ENCODE measurements around the gene CCL1. TPM values are rescaled to one million over a fixed set of nuclear protein-coding genes. Genes with fewer than 3 reads are reported as not detected.

CCL1 gene
- total and polyA plus RNA-seq, 2 donors = not detected

DNA sequence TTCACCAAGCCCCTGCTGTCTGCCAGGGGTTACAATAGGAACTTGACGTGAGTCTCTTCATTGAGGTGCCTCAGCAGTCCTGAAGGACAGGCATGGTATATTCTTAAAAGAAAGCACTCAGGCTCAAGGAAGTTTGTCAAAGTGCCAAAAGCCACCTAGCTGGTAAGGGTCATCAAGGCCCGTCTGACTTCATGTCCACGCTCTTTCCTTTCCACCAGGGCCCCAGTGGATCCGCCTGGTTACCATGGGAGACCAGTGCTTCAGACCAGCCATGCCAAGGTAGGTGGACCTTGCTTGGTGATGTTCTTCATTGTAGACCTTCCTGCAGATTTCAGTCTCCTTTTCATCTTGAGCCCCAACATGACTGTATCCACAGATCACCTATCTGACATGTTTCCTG, 27.6 kb upstream of the CCL1 start:
- no peak overlapping the region for H3K27ac ChIP-seq (ENCODE audit: low read depth)
- WGBS = 85% methylated on average over 4 of the region's 4 CpGs
- H3K36me3 ChIP-seq (ENCODE audit: insufficient read depth) = no peaks in the 10 kb centered on the region
- H3K4me1 ChIP-seq (ENCODE audit: insufficient read depth) = no peaks in the 10 kb centered on the region
- H3K4me3 ChIP-seq (ENCODE audit: low read depth, low read length) = no peak overlapping the region
- no peak for DNase-seq (ENCODE audit: extremely low spot score)

DNA sequence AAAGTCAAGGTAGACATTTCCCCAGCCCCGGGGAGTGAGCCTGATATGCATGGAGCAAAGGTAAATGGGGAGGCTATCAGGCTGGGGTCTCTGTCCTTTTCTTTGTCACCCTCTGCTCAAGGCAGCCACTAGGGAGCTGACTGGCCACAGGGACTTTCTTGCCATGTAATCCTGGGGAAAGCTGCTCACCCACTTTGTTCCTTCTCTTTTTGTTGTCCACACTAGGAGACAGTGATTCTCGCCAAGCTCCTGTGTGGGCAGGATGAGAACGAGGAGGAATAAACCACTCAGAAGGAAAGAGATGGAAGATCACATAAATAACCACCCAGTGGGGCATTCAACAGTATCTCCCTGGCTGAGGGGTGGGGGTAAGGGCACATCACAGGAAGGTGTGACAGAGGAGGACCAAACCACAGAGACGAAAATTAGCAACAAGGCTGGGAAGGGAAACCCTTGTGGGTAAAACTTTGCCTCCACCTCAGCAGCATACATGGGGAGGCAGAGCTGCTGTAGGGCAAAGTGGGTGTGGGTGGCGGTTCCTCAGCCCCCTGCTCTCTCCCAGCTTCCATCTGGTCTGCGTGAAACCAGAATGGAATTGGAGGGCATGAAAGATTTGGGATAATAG, 26.2 kb upstream of the CCL1 start:
- 66% methylated on average over 6 of the region's 6 CpGs for WGBS

DNA sequence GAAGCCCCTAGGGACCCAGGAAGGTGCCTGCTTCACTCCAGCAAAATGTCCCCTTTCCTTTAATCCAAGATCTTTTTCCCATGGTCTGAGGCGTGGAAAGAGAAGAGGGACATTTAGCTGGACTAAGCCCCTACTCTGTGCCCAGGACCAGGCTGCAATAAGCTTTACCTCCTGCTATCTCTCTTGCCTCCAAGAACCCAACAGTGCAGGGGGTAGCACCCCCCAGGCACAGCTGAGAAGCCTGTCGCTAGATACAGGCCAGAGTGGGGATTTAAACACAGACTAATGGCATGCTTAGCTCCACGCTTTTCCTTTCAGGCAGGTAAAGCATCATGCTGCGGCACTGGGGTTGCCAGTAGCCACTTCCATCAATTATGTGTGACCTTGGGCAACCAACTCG, 24.5 kb upstream of the CCL1 start:
- DNase-seq (ENCODE audit: extremely low spot score) = no peak
- 57% methylated on average over 5 of the region's 5 CpGs for WGBS
- Histone ChIP-seq H3K27ac (ENCODE audit: low read depth) (no peak overlapping the region), H3K4me3 (ENCODE audit: low read depth, low read length) (no peak overlapping the region), H3K36me3 (ENCODE audit: insufficient read depth) (no peaks in the 10 kb centered on the region), H3K4me1 (ENCODE audit: insufficient read depth) (no peaks in the 10 kb centered on the region)

More for the DNA sequence above, 26.2 kb upstream of the CCL1 start:
- no peaks in the 10 kb centered on the region for H3K4me1 ChIP-seq (ENCODE audit: insufficient read depth)
- no peaks in the 10 kb centered on the region for H3K36me3 ChIP-seq (ENCODE audit: insufficient read depth)
- no peak for DNase-seq (ENCODE audit: extremely low spot score)
- H3K4me3 ChIP-seq (ENCODE audit: low read depth, low read length) = no peak overlapping the region
- H3K27ac ChIP-seq (ENCODE audit: low read depth) = no peak overlapping the region

GRCh38 chr17:34386697-34387550, 23.9 kb upstream of the CCL1 start:
- DNase-seq (ENCODE audit: extremely low spot score) = no peak

GRCh38 chr17:34386343-34386696, 23.3 kb upstream of the CCL1 start:
- no peaks in the 10 kb centered on the region for H3K4me1 ChIP-seq (ENCODE audit: insufficient read depth)
- H3K36me3 ChIP-seq (ENCODE audit: insufficient read depth) = no peaks in the 10 kb centered on the region
- no peak overlapping the region for H3K4me3 ChIP-seq (ENCODE audit: low read depth, low read length)
- WGBS = 84% methylated on average over 5 of the region's 5 CpGs
- H3K27ac ChIP-seq (ENCODE audit: low read depth) = no peak overlapping the region
- no peak for DNase-seq (ENCODE audit: extremely low spot score)

More at GRCh38 chr17:34386697-34387550, 23.9 kb upstream of the CCL1 start:
- no peaks in the 10 kb centered on the region for H3K4me1 ChIP-seq (ENCODE audit: insufficient read depth)
- no peak overlapping the region for H3K4me3 ChIP-seq (ENCODE audit: low read depth, low read length)
- H3K27ac ChIP-seq (ENCODE audit: low read depth) = no peak overlapping the region
- no peaks in the 10 kb centered on the region for H3K36me3 ChIP-seq (ENCODE audit: insufficient read depth)
- WGBS = 63% methylated on average over 5 of the region's 5 CpGs

- no peaks in the 10 kb centered on the region for H3K36me3 ChIP-seq (ENCODE audit: insufficient read depth)
- WGBS = 72% methylated on average over 9 of the region's 9 CpGs
Observed at GRCh38 chr17:34384822-34385605, 22.0 kb upstream of the CCL1 start.

DNA sequence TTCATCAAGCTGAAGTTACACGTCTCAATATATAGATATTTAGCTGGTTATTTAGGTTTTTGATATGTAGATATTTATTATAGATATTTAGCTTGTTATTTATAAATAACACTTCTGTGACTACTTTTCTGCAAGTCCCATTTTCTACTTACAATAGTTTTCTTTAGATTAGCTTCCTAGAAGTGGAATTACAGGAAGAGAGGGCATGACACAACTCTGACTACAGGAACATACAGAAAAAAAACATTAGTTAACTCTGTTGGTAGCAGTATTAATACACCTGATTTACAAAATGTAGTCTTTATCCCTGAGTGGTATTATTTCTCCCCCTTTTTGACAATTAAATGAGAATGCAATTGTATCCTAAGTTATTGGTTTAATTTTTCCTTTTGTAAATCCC, 21.2 kb upstream of the CCL1 start:
- no peak overlapping the region for H3K27ac ChIP-seq (ENCODE audit: low read depth)
- no peaks in the 10 kb centered on the region for H3K36me3 ChIP-seq (ENCODE audit: insufficient read depth)
- 59% methylated on average over 1 of the region's 1 CpG for WGBS
- DNase-seq (ENCODE audit: extremely low spot score) = no peak
- no peaks in the 10 kb centered on the region for H3K4me1 ChIP-seq (ENCODE audit: insufficient read depth)
- no peak overlapping the region for H3K4me3 ChIP-seq (ENCODE audit: low read depth, low read length)

More at GRCh38 chr17:34384822-34385605, 22.0 kb upstream of the CCL1 start:
- Histone ChIP-seq H3K27ac (ENCODE audit: low read depth) (no peak overlapping the region), H3K4me1 (ENCODE audit: insufficient read depth) (no peaks in the 10 kb centered on the region), H3K4me3 (ENCODE audit: low read depth, low read length) (no peak overlapping the region)
- no peak for DNase-seq (ENCODE audit: extremely low spot score)

GRCh38 chr17:34383216-34383615, 20.2 kb upstream of the CCL1 start:
- Histone ChIP-seq H3K27ac (ENCODE audit: low read depth) (no peak overlapping the region), H3K4me3 (ENCODE audit: low read depth, low read length) (no peak overlapping the region), H3K36me3 (ENCODE audit: insufficient read depth) (no peaks in the 10 kb centered on the region), H3K4me1 (ENCODE audit: insufficient read depth) (no peaks in the 10 kb centered on the region)
- DNase-seq (ENCODE audit: extremely low spot score) = no peak
- 70% methylated on average over 3 of the region's 3 CpGs for WGBS

GRCh38 chr17:34382621-34383124, 19.6 kb upstream of the CCL1 start:
- 53% methylated on average over 7 of the region's 7 CpGs for WGBS
- no peak for DNase-seq (ENCODE audit: extremely low spot score)
- H3K27ac ChIP-seq (ENCODE audit: low read depth) = no peak overlapping the region
- H3K4me1 ChIP-seq (ENCODE audit: insufficient read depth) = no peaks in the 10 kb centered on the region
- H3K36me3 ChIP-seq (ENCODE audit: insufficient read depth) = no peaks in the 10 kb centered on the region
- H3K4me3 ChIP-seq (ENCODE audit: low read depth, low read length) = no peak overlapping the region

DNA sequence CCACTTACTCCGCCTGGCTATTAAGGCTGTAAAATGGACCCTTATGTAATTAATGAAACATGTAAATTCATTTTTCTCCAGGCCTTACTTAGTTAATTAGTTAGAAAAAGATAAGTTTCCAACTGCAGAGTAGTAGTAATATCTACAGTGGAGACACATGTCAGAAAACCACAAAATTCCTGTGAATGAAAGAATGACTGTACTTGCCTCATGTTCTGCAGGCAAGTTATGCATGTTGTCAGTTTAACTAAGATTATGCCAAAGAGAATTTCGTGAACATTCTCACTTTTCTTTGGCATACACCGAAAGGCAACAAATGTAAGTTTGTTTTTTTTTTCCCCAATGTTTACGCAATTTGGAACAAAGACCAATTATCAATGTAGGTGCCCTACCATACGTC, 16.8 kb upstream of the CCL1 start:
- no peak overlapping the region for H3K4me3 ChIP-seq (ENCODE audit: low read depth, low read length)
- no peaks in the 10 kb centered on the region for H3K36me3 ChIP-seq (ENCODE audit: insufficient read depth)
- H3K4me1 ChIP-seq (ENCODE audit: insufficient read depth) = no peaks in the 10 kb centered on the region
- no peak for DNase-seq (ENCODE audit: extremely low spot score)
- 80% methylated on average over 5 of the region's 5 CpGs for WGBS
- H3K27ac ChIP-seq (ENCODE audit: low read depth) = no peak overlapping the region

- no peaks in the 10 kb centered on the region for H3K36me3 ChIP-seq (ENCODE audit: insufficient read depth)
- H3K4me1 ChIP-seq (ENCODE audit: insufficient read depth) = no peaks in the 10 kb centered on the region
- no peak for DNase-seq (ENCODE audit: extremely low spot score)
- 21% methylated on average over 6 of the region's 6 CpGs for WGBS
- no peak overlapping the region for H3K27ac ChIP-seq (ENCODE audit: low read depth)
- H3K4me3 ChIP-seq (ENCODE audit: low read depth, low read length) = peak overlapping the region; percentile 3
Observed at GRCh38 chr17:34378664-34379101, 15.7 kb upstream of the CCL1 start.

- Histone ChIP-seq H3K27ac (ENCODE audit: low read depth) (no peak overlapping the region), H3K36me3 (ENCODE audit: insufficient read depth) (no peaks in the 10 kb centered on the region), H3K4me1 (ENCODE audit: insufficient read depth) (no peaks in the 10 kb centered on the region), H3K4me3 (ENCODE audit: low read depth, low read length) (no peak overlapping the region)
- WGBS = 84% methylated on average over 3 of the region's 3 CpGs
- DNase-seq (ENCODE audit: extremely low spot score) = no peak
Observed at GRCh38 chr17:34377078-34377823, 14.2 kb upstream of the CCL1 start.

GRCh38 chr17:34375426-34375997, 12.5 kb upstream of the CCL1 start:
- 92% methylated on average over 11 of the region's 11 CpGs for WGBS
- Histone ChIP-seq H3K4me3 (ENCODE audit: low read depth, low read length) (no peak overlapping the region), H3K36me3 (ENCODE audit: insufficient read depth) (no peaks in the 10 kb centered on the region), H3K4me1 (ENCODE audit: insufficient read depth) (no peaks in the 10 kb centered on the region), H3K27ac (ENCODE audit: low read depth) (no peak overlapping the region)
- no peak for DNase-seq (ENCODE audit: extremely low spot score)
